HG03066 (cell line): ENCODE data around the gene NCOR2.
A peak's percentile ranks its signal among the peaks of the same experiment; 100 is the strongest.
"Not testable (repeated sequence)": the region's sequence is repeated elsewhere in the genome, so short reads cannot be mapped to it uniquely, and the experiment has no call there.

Experiments
- ATAC-seq: cut with Tn5 transposase; IDR thresholded peaks from one replicate; pipeline ENCODE4 v1.9.1; 2021; ENCODE audit warnings: low read depth; ENCODE audit not compliant: unreplicated experiment

NCOR2 gene

GRCh38 chr12:124603100-124603541 is 35.7 kb upstream of the NCOR2 start:
- no peak for ATAC-seq

GRCh38 chr12:124601706-124602105 is 34.3 kb upstream of the NCOR2 start:
- no peak for ATAC-seq

GRCh38 chr12:124599074-124599999 is 31.9 kb upstream of the NCOR2 start:
- no peak for ATAC-seq

- no peak for ATAC-seq
Measured at GRCh38 chr12:124597041-124597440, 29.6 kb upstream of the NCOR2 start.

- ATAC-seq: no peak
Measured at GRCh38 chr12:124595444-124595843, 28.0 kb upstream of the NCOR2 start.

GRCh38 chr12:124594851-124595250 is 27.4 kb upstream of the NCOR2 start:
- ATAC-seq: no peak

GRCh38 chr12:124593851-124594401 is 26.5 kb upstream of the NCOR2 start:
- no peak for ATAC-seq

GRCh38 chr12:124593176-124593575 is 25.8 kb upstream of the NCOR2 start:
- ATAC-seq: no peak

GRCh38 chr12:124592481-124593160 is 25.2 kb upstream of the NCOR2 start:
- peak; percentile 50 for ATAC-seq

- ATAC-seq: no peak
Measured at GRCh38 chr12:124592050-124592449, 24.6 kb upstream of the NCOR2 start.

GRCh38 chr12:124590447-124590846 is 23.0 kb upstream of the NCOR2 start:
- ATAC-seq: no peak

GRCh38 chr12:124588751-124589267 is 21.4 kb upstream of the NCOR2 start:
- ATAC-seq: no peak

GRCh38 chr12:124588018-124588634 is 20.7 kb upstream of the NCOR2 start:
- no peak for ATAC-seq

- no peak for ATAC-seq
Measured at GRCh38 chr12:124586756-124587155, 19.3 kb upstream of the NCOR2 start.

GRCh38 chr12:124584494-124584893 is 17.1 kb upstream of the NCOR2 start:
- ATAC-seq: not testable (repeated sequence)

- ATAC-seq: no peak
Measured at GRCh38 chr12:124583854-124584253, 16.4 kb upstream of the NCOR2 start.

GRCh38 chr12:124582108-124582424 is 14.7 kb upstream of the NCOR2 start:
- ATAC-seq: no peak

GRCh38 chr12:124581307-124582107 is 14.1 kb upstream of the NCOR2 start:
- ATAC-seq: no peak

GRCh38 chr12:124579921-124580517 is 12.6 kb upstream of the NCOR2 start:
- ATAC-seq: no peak

GRCh38 chr12:124578854-124579253 is 11.4 kb upstream of the NCOR2 start:
- no peak for ATAC-seq
